HepG2 (cell line): ENCODE data around the gene GIPC1. TPM values are rescaled to one million over a fixed set of nuclear protein-coding genes. Genes with fewer than 3 reads are reported as not detected.

Source experiments
- AKAP8 ChIP-seq: sonication (generic); formaldehyde crosslinking; IDR thresholded peaks from 2 replicates; pipeline ENCODE4 v1.5.1; 2020; ENCODE audit warnings: mild to moderate bottlenecking, missing genetic modification reagents
- ATF7 ChIP-seq, 2 experiments: fragments of 450-650 bp in 1 of 2; sonication (generic) in 1 of 2; formaldehyde crosslinking in 1 of 2; IDR thresholded peaks; 2 replicates each; pipeline versions ENCODE4 v1.4.0 to v1.6.1; 2016 to 2020; ENCODE audit warnings: antibody characterized with exemption in 1 of 2, mild to moderate bottlenecking in 1 of 2, missing genetic modification reagents in 1 of 2
- DBP ChIP-seq: sonication (generic); formaldehyde crosslinking; IDR thresholded peaks from 2 replicates; pipeline ENCODE4 v1.4.0; 2020; ENCODE audit warnings: missing genetic modification reagents; ENCODE audit errors: not compliant biosample characterization
- DMTF1 ChIP-seq: sonication (generic); formaldehyde crosslinking; IDR thresholded peaks from 2 replicates; pipeline ENCODE4 v1.4.0; 2020; ENCODE audit warnings: mild to moderate bottlenecking, missing genetic modification reagents
- EEA1 ChIP-seq: sonication (generic); formaldehyde crosslinking; IDR thresholded peaks from 2 replicates; pipeline ENCODE4 v1.5.1; 2020; ENCODE audit warnings: mild to moderate bottlenecking, missing genetic modification reagents, borderline replicate concordance
- GPBP1L1 ChIP-seq: sonication (generic); formaldehyde crosslinking; IDR thresholded peaks from 2 replicates; pipeline ENCODE4 v1.5.0; 2020; ENCODE audit warnings: mild to moderate bottlenecking, missing genetic modification reagents
- GTF3A ChIP-seq: sonication (generic); formaldehyde crosslinking; conservative IDR thresholded peaks from 2 replicates; pipeline ENCODE4 v1.4.0; 2020; ENCODE audit warnings: mild to moderate bottlenecking, missing genetic modification reagents
- HCFC1 ChIP-seq: fragments of 150-350 bp; IDR thresholded peaks from 2 replicates; pipeline ENCODE4 v1.6.1; 2014; ENCODE audit warnings: low read depth, low read length
- MBNL3 ChIP-seq: fragments of 250-450 bp; sonication (Bioruptor Pico); conservative IDR thresholded peaks from 2 replicates; pipeline ENCODE4 v1.8.0; 2022; ENCODE audit warnings: mild to moderate bottlenecking, inconsistent platforms
- NPAS2 ChIP-seq: sonication (generic); formaldehyde crosslinking; IDR thresholded peaks from 2 replicates; pipeline ENCODE4 v1.8.0; 2022; ENCODE audit warnings: mild to moderate bottlenecking, missing genetic modification reagents, borderline replicate concordance
- PRMT3 ChIP-seq: sonication (generic); formaldehyde crosslinking; IDR thresholded peaks from 2 replicates; pipeline ENCODE4 v1.8.1; 2022; ENCODE audit warnings: low read depth, mild to moderate bottlenecking, moderate library complexity, missing genetic modification reagents, borderline replicate concordance
- SMAD9 ChIP-seq: sonication (generic); formaldehyde crosslinking; IDR thresholded peaks from 2 replicates; pipeline ENCODE4 v1.5.1; 2020; ENCODE audit warnings: mild to moderate bottlenecking, missing genetic modification reagents
- SMYD3 ChIP-seq: sonication (generic); formaldehyde crosslinking; IDR thresholded peaks from 2 replicates; pipeline ENCODE4 v1.8.1; 2023; ENCODE audit warnings: mild to moderate bottlenecking, missing genetic modification reagents
- ZNF224 ChIP-seq: sonication (generic); formaldehyde crosslinking; IDR thresholded peaks from 2 replicates; pipeline ENCODE4 v1.5.0; 2020; ENCODE audit warnings: mild to moderate bottlenecking, missing genetic modification reagents
- ZNF275 ChIP-seq: sonication (generic); formaldehyde crosslinking; IDR thresholded peaks from 2 replicates; pipeline ENCODE4 v1.8.0; 2022; ENCODE audit warnings: missing genetic modification reagents, mild to moderate bottlenecking, inconsistent platforms, borderline replicate concordance
- ZNF337 ChIP-seq: sonication (generic); formaldehyde crosslinking; IDR thresholded peaks from 2 replicates; pipeline ENCODE4 v1.5.1; 2020; ENCODE audit warnings: missing genetic modification reagents, low read depth, mild to moderate bottlenecking, borderline replicate concordance
- ZNF354B ChIP-seq: sonication (generic); formaldehyde crosslinking; IDR thresholded peaks from 2 replicates; pipeline ENCODE4 v1.8.0; 2022; ENCODE audit warnings: mild to moderate bottlenecking, missing genetic modification reagents
- ZNF605 ChIP-seq: sonication (generic); formaldehyde crosslinking; IDR thresholded peaks from 2 replicates; pipeline ENCODE4 v1.8.0; 2022; ENCODE audit warnings: mild to moderate bottlenecking, missing genetic modification reagents
- ZNF784 ChIP-seq: sonication (generic); formaldehyde crosslinking; IDR thresholded peaks from 2 replicates; pipeline ENCODE4 v1.5.1; 2020; ENCODE audit warnings: missing genetic modification reagents, mild to moderate bottlenecking, borderline replicate concordance
- ZSCAN12 ChIP-seq: sonication (generic); formaldehyde crosslinking; IDR thresholded peaks from 2 replicates; pipeline ENCODE4 v1.9.0; 2021; ENCODE audit warnings: mild to moderate bottlenecking, missing genetic modification reagents
- polyA plus RNA-seq, 8 experiments: library from polyadenylated mRNA; depleted of rRNA in 3 of 8; stranded (reverse) in 7 of 8; unstranded in 1 of 8; fragments of >200 nt; fragmentation: Illumina TruSeq in 4 of 8; extraction: Trizol in 4 of 8; gene quantifications; 2 replicates each; pipeline versions ENCODE4 v1.2.1 to v1.2.3, GENCODE V29; 2011 to 2016; ENCODE audit warnings: low read depth in 4 of 8, missing spikeins in 1 of 8, mixed read lengths in 1 of 8; ENCODE audit not compliant: insufficient read depth in 1 of 8
- total RNA-seq, 5 experiments: library from RNA; depleted of rRNA; stranded (reverse); fragments of >200 nt; fragmentation: Illumina TruSeq; extraction: Trizol; gene quantifications; 2 replicates each; pipeline ENCODE4 v1.2.3, GENCODE V29; 2016; ENCODE audit warnings: low read depth in 1 of 5

The GIPC1 gene
- total and polyA plus RNA-seq, 2 of the 13 experiments (the other 11 are each of a cell fraction or from before 2014, with no cell fraction given): 27.1 to 48.1 TPM

- TF ChIP-seq HCFC1 (no peak), GTF3A (no peak), NPAS2 (CRISPR knock-in tag) (no peak), ZNF337 (CRISPR knock-in tag) (0 out of 2 replicates have a peak, but pooled peaks have one; percentile 31), ZNF784 (CRISPR knock-in tag) (peak; percentile 58; the same call in 1 of the 2 replicates), ZNF354B (CRISPR knock-in tag) (no peak), ZNF224 (CRISPR knock-in tag) (no peak), EEA1 (CRISPR knock-in tag) (no peak), GPBP1L1 (no peak), ZNF275 (CRISPR knock-in tag) (peak; percentile 76; the same call in 1 of the 2 replicates), DBP (CRISPR knock-in tag) (no peak), SMYD3 (CRISPR knock-in tag) (no peak), ZNF605 (CRISPR knock-in tag) (peak; percentile 95), ATF7 (IDR thresholded peaks at IDR 0.05) (no peak), ATF7 (CRISPR knock-in tag; IDR thresholded peaks at IDR 0.05) (0 out of 2 replicates have a peak, but pooled peaks have one; percentile 23), DMTF1 (CRISPR knock-in tag) (no peak), AKAP8 (CRISPR knock-in tag) (no peak), ZSCAN12 (no peak), MBNL3 (CRISPR knock-in tag) (no peak), SMAD9 (CRISPR knock-in tag) (peak; percentile 57; the same call in 1 of the 2 replicates), PRMT3 (no peak)
Measured at GRCh38 chr19:14529254-14530004, 33.5 kb upstream of the GIPC1 start, which contains the start of gene TECR (continued).
